MG63 (cell line): ENCODE data around the gene R3HDM4. TPM values are rescaled to one million over a fixed set of nuclear protein-coding genes. Genes with fewer than 3 reads are reported as not detected.

Experiments used
- DNase-seq: peaks from one replicate; pipeline ENCODE4 v3.0.0-alpha.2; 2020
- H3K27me3 ChIP-seq: fragments of 250-450 bp; sonication (Bioruptor Pico); 2 replicates; pipeline ENCODE4 v1.5.1; 2020; ENCODE audit warnings: mild to moderate bottlenecking, moderate library complexity
- H3K36me3 ChIP-seq: fragments of 250-450 bp; sonication (Bioruptor Pico); 2 replicates; pipeline ENCODE4 v1.5.1; 2020; ENCODE audit warnings: mild to moderate bottlenecking, moderate library complexity
- H3K4me3 ChIP-seq: fragments of 250-450 bp; sonication (Bioruptor Pico); 2 replicates; pipeline ENCODE4 v1.5.1; 2020; ENCODE audit warnings: mild to moderate bottlenecking, moderate library complexity
- H3K9me3 ChIP-seq: fragments of 250-450 bp; sonication (Bioruptor Pico); 2 replicates; pipeline ENCODE4 v1.5.1; 2020; ENCODE audit warnings: mild to moderate bottlenecking, moderate library complexity
- total RNA-seq: library from RNA; depleted of rRNA; stranded (reverse); fragments of >200 nt; shearing (Covaris generic); gene quantifications from 2 replicates; pipeline ENCODE4 v1.2.3, GENCODE V29; 2014; ENCODE audit warnings: low replicate concordance

The R3HDM4 gene
- total RNA-seq, 1 experiment from 2014 or later, result 9.5 TPM

- DNase-seq, result no peak
- Histone ChIP-seq H3K36me3 (no peaks in the 10 kb centered on the region), H3K27me3 (no peaks in the 10 kb centered on the region), H3K9me3 (no peaks in the 10 kb centered on the region), H3K4me3 (peak overlapping the region; percentile 64)
Observed at GRCh38 chr19:926323-926588, 13.2 kb upstream of the R3HDM4 start.

GRCh38 chr19:925526-926322, 12.7 kb upstream of the R3HDM4 start, which contains the start of gene ARID3A:
TSS of gene ARID3A (plus strand) at chr19:926035. CDS start at chr19:929529, 3,494 bp downstream.
- Histone ChIP-seq H3K9me3 (no peaks in the 10 kb centered on the region), H3K4me3 (peak within 1 kb of the TSS; percentile 64)
- peak; percentile 67 for DNase-seq

GRCh38 chr19:925087-925525, 12.1 kb upstream of the R3HDM4 start:
- Histone ChIP-seq H3K4me3 (peak overlapping the region; percentile 64), H3K36me3 (no peaks in the 10 kb centered on the region), H3K27me3 (no peaks in the 10 kb centered on the region), H3K9me3 (no peaks in the 10 kb centered on the region)
- peak; percentile 30 for DNase-seq

More at GRCh38 chr19:925526-926322, 12.7 kb upstream of the R3HDM4 start, which contains the start of gene ARID3A:
- H3K36me3 ChIP-seq, result no peaks in the 10 kb centered on the region
- no peaks in the 10 kb centered on the region for H3K27me3 ChIP-seq

GRCh38 chr19:924553-925086, 11.6 kb upstream of the R3HDM4 start:
- peak overlapping the region; percentile 64 for H3K4me3 ChIP-seq
- H3K27me3 ChIP-seq, result no peaks in the 10 kb centered on the region
- H3K9me3 ChIP-seq, result no peaks in the 10 kb centered on the region
- no peak for DNase-seq
- H3K36me3 ChIP-seq, result no peaks in the 10 kb centered on the region

GRCh38 chr19:920051-920864, 7.2 kb upstream of the R3HDM4 start:
- no peaks in the 10 kb centered on the region for H3K9me3 ChIP-seq
- H3K36me3 ChIP-seq, result no peaks in the 10 kb centered on the region
- no peak overlapping the region for H3K4me3 ChIP-seq
- no peak for DNase-seq
- H3K27me3 ChIP-seq, result peaks cover 3% of the 10 kb centered on the region; the same call in 1 of the 2 replicates

GRCh38 chr19:919199-920050, 6.4 kb upstream of the R3HDM4 start:
- Histone ChIP-seq H3K36me3 (no peaks in the 10 kb centered on the region), H3K4me3 (no peak overlapping the region), H3K27me3 (peaks cover 3% of the 10 kb centered on the region; the same call in 1 of the 2 replicates), H3K9me3 (no peaks in the 10 kb centered on the region)
- DNase-seq, result no peak

GRCh38 chr19:918481-919198, 5.6 kb upstream of the R3HDM4 start:
- no peak for DNase-seq
- Histone ChIP-seq H3K9me3 (no peaks in the 10 kb centered on the region), H3K36me3 (no peaks in the 10 kb centered on the region), H3K4me3 (no peak overlapping the region), H3K27me3 (peaks cover 3% of the 10 kb centered on the region; the same call in 1 of the 2 replicates)

GRCh38 chr19:918152-918437, 5.1 kb upstream of the R3HDM4 start:
- H3K36me3 ChIP-seq, result no peaks in the 10 kb centered on the region
- no peak overlapping the region for H3K4me3 ChIP-seq
- DNase-seq, result no peak
- H3K9me3 ChIP-seq, result no peaks in the 10 kb centered on the region
- peaks cover 3% of the 10 kb centered on the region; the same call in 1 of the 2 replicates for H3K27me3 ChIP-seq

GRCh38 chr19:917323-918151, 4.5 kb upstream of the R3HDM4 start, which contains the start of gene KISS1R:
TSS of gene KISS1R (plus strand) at chr19:917333. CDS start at chr19:917503, 170 bp downstream.
- H3K4me3 ChIP-seq, result no peak within 1 kb of the TSS
- no peaks in the 10 kb centered on the region for H3K36me3 ChIP-seq
- peaks cover 3% of the 10 kb centered on the region; the same call in 1 of the 2 replicates for H3K27me3 ChIP-seq
- no peaks in the 10 kb centered on the region for H3K9me3 ChIP-seq
- no peak for DNase-seq

GRCh38 chr19:916645-917322, 3.8 kb upstream of the R3HDM4 start:
- Histone ChIP-seq H3K36me3 (no peaks in the 10 kb centered on the region), H3K27me3 (peaks cover 3% of the 10 kb centered on the region; the same call in 1 of the 2 replicates), H3K9me3 (no peaks in the 10 kb centered on the region), H3K4me3 (no peak overlapping the region)
- no peak for DNase-seq

- no peak for DNase-seq
- no peaks in the 10 kb centered on the region for H3K9me3 ChIP-seq
- H3K27me3 ChIP-seq, result no peaks in the 10 kb centered on the region
- peak overlapping the region; percentile 61 for H3K4me3 ChIP-seq
- 0 out of 2 replicates have a peak, but pooled peaks cover 2% of the 10 kb centered on the region for H3K36me3 ChIP-seq
Observed at GRCh38 chr19:912181-913079, 589 bp downstream of the R3HDM4 start.

- no peak overlapping the region for H3K4me3 ChIP-seq
- H3K27me3 ChIP-seq, result no peaks in the 10 kb centered on the region
- H3K36me3 ChIP-seq, result 0 out of 2 replicates have a peak, but pooled peaks cover 2% of the 10 kb centered on the region
- no peaks in the 10 kb centered on the region for H3K9me3 ChIP-seq
- DNase-seq, result no peak
Observed at GRCh38 chr19:911197-912033, 1.6 kb downstream of the R3HDM4 start.
